Stimulated activated CD4-positive, alpha-beta T cell treated with anti-CD3 and anti-CD28 coated beads, Interleukin-2, amount 100 ng/mL, for 4 hours (primary cell): ENCODE results near the gene DENND5A.
"Not testable (repeated sequence)": the region's sequence is repeated elsewhere in the genome, so short reads cannot be mapped to it uniquely, and the experiment has no call there.

Experiments
- DNase-seq: peaks from one replicate; pipeline ENCODE4 v3.0.0-alpha.2; 2020; ENCODE audit warnings: low read depth

Gene DENND5A

DNA sequence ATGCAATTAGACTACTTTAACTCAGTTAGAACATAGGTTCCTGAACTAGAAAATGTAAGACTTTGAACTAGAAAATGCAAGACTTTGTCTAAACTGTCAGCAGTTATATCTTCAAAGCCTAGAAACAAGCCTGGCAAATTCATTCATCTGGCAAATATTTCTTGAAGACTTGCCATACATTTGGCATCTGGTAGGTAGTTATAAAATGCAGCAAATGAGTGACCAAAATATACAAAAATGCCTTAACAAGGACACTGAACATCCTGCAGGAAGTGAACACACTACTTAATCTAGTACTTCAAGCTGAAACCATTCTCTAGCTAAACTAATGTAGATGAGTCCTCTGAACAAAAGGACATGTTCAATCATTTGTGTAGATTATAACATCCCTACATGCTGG, 89.0 kb downstream of the DENND5A start:
- DNase-seq = no peak

DNA sequence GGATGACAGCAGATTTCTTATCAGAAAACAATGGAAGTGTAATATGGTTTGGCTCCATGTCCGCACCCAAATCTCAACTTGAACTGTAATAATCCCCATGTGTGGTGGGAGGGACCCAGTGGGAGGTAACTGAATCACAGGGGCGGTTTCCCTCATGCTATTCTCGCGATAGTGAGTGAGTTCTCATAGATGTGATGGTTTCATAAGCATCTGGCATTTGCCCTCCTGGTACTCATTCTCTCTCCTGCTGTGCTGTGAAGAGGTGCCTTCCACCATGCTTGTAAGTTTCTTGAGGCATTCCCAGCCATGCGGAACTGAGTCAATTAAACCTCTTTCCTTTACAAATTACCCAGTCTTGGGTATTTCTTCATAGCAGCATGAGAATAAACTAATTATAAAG, 92.8 kb downstream of the DENND5A start:
- no peak for DNase-seq

DNA sequence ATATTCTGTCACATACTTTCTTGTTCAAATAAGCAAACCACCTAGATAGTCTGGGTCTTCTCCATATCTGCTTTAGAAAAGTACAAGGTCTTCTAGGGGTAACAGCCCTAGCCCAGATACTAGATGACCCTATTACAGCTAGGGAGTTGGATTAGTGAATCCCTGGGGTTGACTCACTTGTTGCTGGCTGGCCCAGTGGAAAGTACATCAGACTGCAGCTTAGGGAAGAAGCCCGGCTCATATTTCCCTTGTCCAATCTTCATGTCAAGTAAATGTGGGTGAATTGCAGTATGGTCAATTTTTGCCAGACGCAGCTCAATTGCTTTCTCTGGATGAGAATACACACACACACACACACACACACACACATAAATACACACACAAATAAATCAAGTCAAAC, 94.7 kb downstream of the DENND5A start:
- DNase-seq = no peak

DNA sequence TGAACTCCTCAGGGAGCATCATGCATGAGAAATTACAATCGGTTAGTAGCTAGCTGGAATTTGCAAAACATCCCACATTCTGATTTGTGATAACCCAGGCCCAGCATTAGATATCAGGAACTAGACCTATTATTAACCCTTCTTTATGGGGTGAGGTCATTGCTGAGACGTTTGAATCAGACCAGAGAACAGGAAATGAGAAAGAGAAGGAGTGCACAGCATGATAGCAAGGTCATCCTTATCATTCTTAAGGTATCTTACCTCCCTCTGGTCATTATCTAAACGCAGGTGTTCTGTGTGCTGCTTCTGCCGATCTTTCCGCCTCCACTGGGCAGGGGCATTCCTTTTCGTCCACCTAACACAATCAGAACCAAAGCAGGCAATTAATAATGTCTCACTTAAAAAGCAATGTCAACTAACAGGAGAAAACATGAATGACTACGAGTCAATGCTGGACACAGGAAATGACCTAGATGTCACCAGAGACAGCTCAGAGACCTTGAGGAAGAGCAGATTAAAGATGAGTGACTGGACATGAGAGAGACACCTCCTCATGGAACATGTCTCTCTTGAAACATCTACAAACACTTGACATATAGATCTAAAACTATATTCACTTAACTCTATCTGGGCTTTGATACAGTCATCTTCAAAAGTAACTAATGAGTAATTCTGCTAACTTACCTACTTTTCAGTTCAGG, 95.4 kb downstream of the DENND5A start:
- DNase-seq = no peak

DNA sequence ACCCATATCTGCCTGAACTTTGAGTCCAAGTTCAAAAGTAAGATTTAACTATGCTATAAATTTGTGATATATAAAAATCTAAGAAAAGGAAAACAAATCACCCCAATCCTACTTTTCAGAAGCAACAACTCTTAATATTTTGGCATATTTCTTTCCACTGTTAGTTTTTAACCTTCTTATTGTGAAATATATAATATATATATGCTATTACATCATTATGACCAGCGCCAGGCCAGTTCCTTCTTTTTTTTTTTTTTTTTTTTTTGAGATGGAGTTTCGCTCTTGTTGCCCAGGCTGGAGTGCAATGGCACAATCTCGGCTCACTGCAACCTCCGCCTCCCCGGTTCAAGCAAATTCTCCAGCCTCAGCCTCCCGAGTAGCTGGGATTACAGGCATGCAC, 103.2 kb downstream of the DENND5A start:
- not testable (repeated sequence) for DNase-seq

DNA sequence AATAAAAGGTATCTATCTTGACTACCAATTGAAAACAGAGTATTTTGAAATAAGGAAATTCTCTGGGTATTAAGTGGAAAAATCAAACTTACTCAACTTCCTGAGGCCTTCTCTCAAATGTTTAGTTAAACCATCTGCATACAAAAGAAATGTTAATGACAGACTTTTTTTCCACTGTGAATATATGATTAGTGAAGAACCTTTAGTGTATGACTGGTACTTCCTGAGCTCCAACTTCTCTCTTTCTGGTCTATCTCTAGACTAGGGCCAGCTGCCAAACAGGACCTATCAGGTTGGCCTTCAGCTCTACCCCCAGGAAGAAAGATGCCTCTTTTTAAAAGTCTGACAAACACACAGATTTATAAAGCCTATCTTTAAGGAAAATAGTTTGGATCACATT, 105.0 kb downstream of the DENND5A start:
- DNase-seq = no peak

DNA sequence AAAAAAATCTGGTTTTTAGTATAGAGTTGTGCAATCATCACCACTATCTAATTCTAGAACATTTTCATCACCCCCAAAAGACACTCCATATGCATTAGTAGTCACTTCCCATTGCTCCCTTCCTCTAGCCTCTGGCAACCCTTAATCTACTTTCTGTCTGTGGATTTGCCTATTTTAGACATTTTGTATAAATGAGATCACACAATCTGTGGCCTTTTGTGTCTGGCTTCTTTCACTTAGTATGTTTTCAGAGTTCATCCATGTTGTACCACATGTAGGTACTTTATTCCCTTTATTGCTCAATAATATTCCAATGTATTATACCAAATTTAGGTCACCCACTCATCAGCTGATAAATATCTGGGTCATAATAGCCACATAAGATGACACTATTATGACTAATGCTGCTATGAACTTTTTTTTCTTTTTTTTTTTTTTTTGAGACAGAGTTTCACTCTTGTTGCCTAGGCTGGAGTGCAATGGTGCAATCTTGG, 106.2 kb downstream of the DENND5A start:
- no peak for DNase-seq

DNA sequence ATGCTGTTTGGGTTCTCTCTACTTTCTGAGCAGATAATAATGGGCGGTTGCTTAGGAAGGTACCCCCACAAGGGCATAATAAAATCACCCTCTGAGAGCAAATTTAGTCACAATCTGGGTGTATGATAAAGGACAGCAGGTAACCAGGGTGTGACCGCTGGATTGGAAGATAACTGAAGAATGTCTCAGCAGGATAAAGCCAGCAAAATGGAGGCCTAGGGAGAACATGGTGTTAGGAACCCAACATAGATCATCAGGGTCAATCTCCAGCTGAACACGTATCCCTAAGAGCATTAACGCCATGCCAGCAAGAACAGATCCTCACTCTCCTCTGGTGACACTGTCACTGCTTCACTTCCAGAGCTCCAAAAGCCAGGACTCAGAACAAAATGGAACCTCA, 109.2 kb downstream of the DENND5A start:
- DNase-seq = no peak

DNA sequence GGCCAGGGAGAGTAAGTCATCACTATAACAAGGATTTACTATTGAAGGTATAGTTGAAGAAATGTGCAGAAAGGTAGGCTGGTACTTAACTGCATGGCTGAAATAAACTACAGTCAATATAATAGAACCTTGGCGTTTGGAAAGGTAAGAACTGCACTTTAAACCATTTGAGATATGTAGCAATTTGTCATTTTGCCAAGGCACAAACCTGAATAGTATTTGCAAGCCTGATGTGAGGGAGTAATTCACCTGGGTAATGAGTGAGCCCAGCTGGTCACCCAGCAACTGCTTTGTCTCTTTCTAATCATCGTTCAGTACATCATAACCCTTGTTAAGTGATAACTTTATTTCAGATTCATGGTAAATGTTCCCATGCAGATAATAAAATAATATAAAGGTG, 111.5 kb downstream of the DENND5A start:
- no peak for DNase-seq

DNA sequence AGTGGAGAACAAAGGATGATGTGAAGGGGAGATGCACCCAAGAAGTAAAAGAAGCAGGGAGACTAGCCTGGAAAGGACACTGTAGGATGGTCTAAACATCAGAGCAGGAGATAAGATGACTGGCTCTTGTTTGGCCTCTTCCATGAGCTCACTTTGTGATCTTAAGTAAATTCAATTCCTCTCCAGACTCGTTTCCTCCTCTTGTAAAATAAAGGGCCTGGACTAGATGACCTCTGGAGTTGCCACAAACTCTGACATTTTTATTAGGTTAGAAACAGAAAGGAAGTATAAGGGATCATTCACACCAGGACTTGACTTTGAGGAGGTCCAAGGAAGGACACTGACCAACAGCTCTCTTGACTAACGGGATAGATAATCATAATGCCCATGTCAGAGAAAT, 113.5 kb downstream of the DENND5A start:
- no peak for DNase-seq

DNA sequence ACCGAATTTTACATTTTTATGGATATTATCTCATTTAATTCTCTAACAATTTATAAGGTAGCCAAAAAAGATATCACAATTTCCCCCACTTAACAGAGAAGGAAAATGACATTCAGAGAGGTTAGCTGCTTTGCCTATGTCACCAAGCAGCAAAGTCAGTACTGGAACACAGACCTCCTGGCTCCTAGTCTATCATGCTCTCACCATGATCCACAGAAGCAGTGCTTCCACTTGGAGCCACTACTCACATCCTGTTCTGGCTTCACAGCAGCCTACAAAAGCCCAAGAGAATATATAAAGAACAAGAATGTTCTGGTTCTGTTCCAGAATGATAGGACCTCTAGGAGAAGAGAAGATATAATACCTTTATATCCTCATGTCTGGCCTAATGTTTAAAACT, 114.2 kb downstream of the DENND5A start:
- DNase-seq = no peak

DNA sequence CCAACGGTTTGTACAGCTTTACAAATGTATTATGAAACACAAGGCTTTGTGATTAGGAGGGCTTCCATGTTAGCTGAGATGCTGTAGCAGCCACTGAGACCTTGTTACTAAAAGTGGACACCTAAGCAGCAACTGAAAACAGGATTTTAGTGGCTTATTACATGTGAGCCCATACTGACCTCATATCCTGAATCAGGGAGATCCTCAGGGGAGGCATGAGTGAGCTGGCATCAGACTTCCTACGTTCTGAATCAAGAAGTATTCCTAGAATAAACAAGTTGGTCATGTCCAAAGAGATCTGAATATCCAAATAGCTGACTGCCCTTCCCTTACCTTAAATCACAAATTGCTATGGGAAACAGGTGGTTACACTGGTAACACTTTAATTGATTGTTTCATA, 114.6 kb downstream of the DENND5A start:
- no peak for DNase-seq

DNA sequence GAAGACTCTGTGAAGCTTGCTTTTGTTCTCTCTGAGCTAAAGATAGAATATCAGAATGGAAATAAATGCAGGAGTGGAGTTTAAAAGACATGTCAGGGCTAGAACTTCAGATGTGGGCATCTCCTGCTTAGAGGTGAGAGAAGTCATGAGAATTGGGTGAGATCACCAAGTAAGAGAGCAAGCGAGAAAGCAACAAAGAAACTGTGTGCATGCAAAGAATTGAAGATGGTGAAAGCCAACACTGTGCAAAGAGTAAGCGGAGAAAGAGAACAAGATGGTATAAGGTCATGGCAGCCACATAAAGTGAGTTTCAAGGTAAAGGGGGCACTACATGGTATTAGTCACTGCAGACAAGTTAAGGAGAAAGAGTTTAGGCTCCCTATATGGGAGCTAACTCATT, 116.4 kb downstream of the DENND5A start:
- no peak for DNase-seq

DNA sequence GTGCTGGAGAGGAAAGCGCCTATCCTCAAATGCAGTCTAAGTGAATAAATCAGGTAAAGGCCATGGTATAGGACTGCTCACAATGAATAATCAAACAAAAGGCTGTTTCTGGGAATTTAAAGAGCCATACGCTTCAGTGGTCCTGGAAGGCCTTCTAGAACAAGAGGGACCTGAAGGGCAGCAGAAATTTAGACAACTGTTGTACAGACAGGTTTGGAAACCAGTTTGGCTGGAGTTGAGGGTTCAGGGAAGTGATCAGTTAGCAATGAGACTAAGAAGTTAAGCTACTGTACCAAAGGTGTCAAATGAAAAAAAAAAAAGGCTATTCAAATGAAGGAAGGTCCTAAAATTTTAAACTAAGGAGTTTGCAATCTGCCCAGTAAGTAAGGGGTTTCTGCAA, 117.1 kb downstream of the DENND5A start:
- no peak for DNase-seq

DNA sequence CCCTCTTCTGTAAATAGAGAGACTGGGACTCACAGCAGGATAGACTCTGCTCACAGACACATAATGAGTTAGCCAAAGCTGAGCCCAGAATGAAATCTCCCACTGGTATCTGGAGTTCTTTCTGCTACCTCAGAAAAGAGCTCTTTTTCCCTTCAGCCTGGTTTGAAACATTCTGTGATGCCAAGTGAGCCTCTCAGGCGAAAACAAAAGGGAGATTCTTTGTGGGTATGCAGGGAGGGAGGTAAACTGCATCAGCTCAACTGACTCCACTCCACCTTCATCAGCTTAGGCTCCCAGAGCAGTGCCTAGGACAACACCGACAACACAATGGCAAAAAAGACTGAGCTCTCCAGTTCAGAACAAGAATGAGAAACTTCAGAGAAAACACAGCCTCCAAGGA, 118.7 kb downstream of the DENND5A start:
- DNase-seq = no peak

DNA sequence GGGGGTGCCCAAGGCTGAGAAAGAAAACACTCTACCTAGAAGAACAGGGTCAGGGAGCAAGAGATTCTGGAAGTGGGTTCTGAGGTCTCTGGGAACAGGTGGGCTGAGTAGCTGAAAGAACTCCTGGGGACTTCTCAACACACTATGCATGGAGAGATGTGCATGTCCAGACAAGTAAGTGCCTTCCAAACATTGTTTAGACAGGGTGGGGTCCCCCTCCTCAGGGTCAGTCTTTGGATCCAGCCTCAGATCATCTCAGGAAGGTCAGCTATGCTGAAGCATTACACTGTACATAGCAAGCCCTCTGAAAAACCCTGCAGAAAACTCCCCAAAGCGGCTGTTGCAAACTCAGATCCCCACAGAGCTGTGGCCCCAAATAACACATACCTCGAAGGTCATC, 119.9 kb downstream of the DENND5A start:
- no peak for DNase-seq

DNA sequence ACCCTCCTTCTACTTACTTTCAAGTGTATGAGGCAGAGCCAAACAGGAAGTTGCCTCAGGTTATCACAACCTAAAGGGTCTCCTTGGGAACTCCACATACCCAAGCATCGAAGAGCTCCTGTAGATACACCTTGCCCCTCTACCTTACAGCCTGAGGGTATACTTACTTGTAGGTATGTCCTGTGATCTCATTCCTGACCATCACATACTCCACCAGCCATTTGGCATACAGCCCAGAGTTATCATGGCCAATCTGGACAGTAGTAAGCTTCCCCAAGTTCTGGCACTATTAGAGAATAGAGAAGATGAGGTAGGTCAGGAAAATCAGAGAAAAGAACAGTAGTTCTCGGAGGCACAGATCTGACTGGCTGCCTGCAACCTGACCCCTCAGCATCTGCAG, 120.3 kb downstream of the DENND5A start:
- DNase-seq = no peak

DNA sequence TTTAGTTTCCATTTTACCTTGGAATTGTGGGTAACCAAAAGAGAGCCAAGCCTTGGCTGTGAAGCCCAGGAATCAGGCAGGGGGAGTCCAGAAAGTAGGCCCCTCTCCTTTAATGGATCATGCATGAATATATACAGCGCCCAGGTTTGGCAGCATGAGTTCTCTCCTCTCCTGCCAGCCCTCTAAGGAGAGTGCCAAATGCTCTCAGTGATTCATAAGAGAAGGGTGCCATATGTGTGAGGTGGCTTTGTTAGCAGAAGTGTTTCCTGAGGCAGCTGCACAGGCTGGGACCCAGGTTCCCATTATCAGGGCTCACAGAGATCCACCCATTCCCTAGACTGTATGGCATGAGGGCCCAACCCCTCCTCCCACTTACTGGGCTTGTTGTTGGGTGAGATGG, 121.4 kb downstream of the DENND5A start:
- no peak for DNase-seq

DNA sequence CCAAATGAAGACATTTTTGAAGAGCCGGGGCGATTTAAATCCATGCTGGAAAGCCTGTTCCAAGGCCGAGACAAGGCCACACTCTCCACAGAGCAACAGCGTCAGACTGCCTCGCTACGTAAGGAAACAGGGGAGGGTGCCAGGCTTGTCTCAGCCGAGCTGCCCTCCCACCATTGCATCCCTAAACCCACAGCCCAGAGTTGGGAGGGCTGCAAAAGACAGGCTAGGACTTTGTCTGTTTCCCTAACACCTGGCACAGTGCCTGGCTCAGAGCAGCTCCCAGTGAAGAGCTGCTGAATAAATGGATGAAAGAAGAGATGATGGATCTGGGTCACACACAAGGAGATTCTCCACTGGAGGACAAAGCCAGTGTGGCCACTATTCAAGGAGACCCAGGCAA, 122.4 kb downstream of the DENND5A start:
- no peak for DNase-seq

DNA sequence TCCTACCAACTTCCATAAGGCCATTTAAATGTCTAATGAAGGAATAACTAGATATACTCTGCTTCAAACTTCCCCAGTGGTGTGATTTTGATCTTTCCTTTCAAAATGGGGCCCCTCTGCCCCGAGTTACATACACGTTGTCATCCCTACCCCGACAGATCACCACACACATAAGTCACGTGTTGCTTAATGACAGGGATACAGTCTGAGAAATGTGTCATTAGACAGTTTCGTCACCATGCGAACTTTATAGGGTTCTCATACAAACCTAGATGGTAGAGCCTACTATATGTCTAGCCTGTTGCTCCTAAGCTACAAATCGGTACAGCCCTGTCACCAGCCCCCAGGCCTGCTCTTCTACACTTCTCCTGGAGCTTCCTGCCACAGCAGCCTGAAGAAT, 124.0 kb downstream of the DENND5A start:
- no peak for DNase-seq

DNA sequence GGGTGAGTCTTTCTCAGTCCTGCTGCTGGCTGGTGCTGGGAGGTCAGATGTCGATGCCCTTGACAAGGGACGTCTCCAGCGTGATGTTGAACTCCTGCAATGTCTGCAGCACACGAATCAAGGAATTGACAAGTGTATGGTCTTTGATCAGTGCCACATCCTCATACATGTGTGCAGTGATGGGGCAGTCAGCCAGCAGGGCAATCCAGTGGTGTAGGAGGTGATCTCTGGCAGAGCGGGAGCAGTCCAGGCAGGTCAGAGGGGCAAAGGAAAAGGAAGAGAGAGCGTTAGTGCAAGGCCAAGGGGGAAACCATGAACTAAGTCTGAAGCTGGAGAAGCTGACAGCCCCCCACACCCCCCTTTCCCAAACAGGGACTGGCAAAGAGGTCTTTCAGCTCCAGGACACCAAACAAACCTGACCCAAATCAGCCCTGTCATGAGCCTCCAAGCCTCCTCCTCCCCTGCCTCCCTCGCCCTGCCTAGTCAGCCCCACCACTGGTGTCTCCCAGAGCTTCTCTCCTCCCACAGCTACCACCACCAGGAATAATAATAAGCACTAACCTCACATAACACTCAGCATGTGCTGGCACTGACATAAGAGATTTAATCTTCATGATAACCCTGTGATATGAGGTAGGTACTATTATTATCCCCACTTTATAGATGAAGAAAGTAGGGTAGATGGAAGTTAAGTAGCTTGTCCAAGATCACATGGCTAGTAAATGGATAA, 125.4 kb downstream of the DENND5A start:
- DNase-seq = no peak

DNA sequence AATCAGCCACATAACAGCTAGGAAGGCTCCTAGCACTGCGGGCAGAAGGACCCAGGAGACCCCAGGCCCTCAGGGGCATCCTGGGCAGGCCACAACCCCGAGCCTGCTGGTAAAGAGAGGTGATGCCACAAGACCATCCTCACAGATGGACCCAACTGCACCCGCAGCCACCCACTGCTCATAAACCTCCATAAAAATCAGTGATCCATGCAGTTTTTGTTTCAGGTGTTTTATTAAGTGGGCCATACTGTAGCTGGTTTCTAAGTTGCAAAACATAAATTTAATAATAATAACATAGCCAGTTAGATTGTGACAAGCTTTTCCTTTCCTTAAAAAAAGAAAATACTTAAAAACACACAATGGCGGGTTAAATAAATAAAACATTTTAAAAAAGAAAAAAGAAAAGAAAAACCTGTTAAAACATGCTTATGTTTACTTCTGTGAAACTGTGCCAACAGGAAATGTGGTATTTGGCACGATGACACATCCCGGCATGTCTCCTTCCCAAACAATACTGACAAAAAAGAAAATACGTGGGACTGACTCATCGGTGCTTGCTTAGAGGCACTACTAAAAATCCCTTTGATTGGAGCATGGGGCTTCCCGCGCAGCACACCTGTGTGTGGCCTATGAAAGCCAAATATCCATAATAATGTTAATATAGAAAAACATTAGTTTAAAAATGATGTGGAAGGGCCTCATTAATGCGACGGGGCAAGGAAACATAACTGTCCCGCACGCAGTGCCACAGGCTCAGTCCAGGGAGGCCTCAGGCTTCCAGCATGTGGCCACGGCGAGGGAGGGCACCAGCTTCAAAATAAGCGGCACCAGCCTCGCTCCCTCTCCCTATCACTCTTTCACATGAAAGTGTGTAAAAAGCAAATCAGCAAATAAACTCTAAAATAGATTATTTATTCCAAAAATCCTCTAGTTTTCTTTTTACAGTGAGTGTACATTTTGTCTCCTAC, 126.3 kb downstream of the DENND5A start:
- peak; percentile 19 for DNase-seq

DNA sequence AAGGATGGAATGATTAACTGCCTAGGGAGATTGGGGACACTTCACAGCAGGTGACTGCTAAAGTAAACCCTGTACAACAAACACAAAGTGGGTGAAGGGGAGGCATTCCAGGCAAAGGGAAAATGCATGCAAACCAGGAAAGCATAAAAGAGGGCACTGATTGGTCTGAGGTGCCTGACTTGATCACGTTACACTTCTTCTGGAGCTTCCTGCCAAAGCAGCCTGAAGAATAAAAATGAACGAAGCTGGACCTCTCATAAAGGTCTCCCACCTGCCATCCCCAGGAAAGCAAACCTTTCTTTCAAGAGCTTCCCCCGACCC, 127.1 kb downstream of the DENND5A start:
- DNase-seq = no peak
